Smooth muscle cell (in vitro differentiated cells): ENCODE data around the gene TSSC4. TPM values are rescaled to one million over a fixed set of nuclear protein-coding genes. Genes with fewer than 3 reads are reported as not detected.

ENCODE experiments used
- DNase-seq: peaks from one replicate; lab custom pipeline; 2025; ENCODE audit not compliant: unreplicated experiment; lab: John Stamatoyannopoulos, UW
- H2AFZ ChIP-seq: fragments of 200-600 bp; sonication (generic); 2 replicates; pipeline ENCODE4 v1.6.0; 2016; ENCODE audit warnings: antibody characterized with exemption, low read depth, mild to moderate bottlenecking
- H3F3A ChIP-seq: fragments of 200-600 bp; sonication (generic); 2 replicates; pipeline ENCODE4 v1.6.0; 2017; ENCODE audit warnings: antibody characterized with exemption, low read depth
- H3K27ac ChIP-seq: fragments of 200-600 bp; sonication (generic); 2 replicates; pipeline ENCODE4 v1.5.1; 2016; ENCODE audit warnings: low read depth, mild to moderate bottlenecking
- H3K27me3 ChIP-seq: fragments of 200-600 bp; sonication (generic); 2 replicates; pipeline ENCODE4 v1.6.1; 2016; ENCODE audit warnings: low read depth, mild to moderate bottlenecking
- H3K36me3 ChIP-seq: fragments of 200-600 bp; sonication (generic); 2 replicates; pipeline ENCODE4 v1.5.1; 2016; ENCODE audit warnings: low read depth
- H3K4me1 ChIP-seq: fragments of 200-600 bp; sonication (generic); 2 replicates; pipeline ENCODE4 v1.5.1; 2016; ENCODE audit warnings: low read depth
- H3K4me2 ChIP-seq: fragments of 200-600 bp; sonication (generic); 2 replicates; pipeline ENCODE4 v1.6.0; 2016; ENCODE audit warnings: mild to moderate bottlenecking
- H3K4me3 ChIP-seq: fragments of 200-600 bp; sonication (generic); 2 replicates; pipeline ENCODE4 v1.5.1; 2016; ENCODE audit warnings: mild to moderate bottlenecking
- H3K79me2 ChIP-seq: fragments of 200-600 bp; sonication (generic); 2 replicates; pipeline ENCODE4 v1.6.0; 2016; ENCODE audit warnings: low read depth, mild to moderate bottlenecking
- H3K9ac ChIP-seq: fragments of 200-600 bp; sonication (generic); 2 replicates; pipeline ENCODE4 v1.6.0; 2016; ENCODE audit warnings: low read depth
- H3K9me3 ChIP-seq: fragments of 200-600 bp; sonication (generic); replicated peaks from 2 replicates; pipeline ENCODE4 v1.5.1; 2016; ENCODE audit warnings: low read depth
- H4K20me1 ChIP-seq: fragments of 200-600 bp; sonication (generic); 2 replicates; pipeline ENCODE4 v1.6.0; 2016; ENCODE audit warnings: low read depth
- CTCF ChIP-seq: fragments of 200-600 bp; sonication (generic); IDR thresholded peaks from 2 replicates; pipeline ENCODE4 v1.5.1; 2017; ENCODE audit warnings: borderline replicate concordance, mild to moderate bottlenecking, antibody characterized with exemption; ENCODE audit not compliant: insufficient read depth, poor library complexity, severe bottlenecking
- WGBS: methylation state at CpG from one replicate; pipeline ENCODE4 v1.1.7; 2016; ENCODE audit warnings: low lambda C conversion rate; 5-methylcytosine and 5-hydroxymethylcytosine counted together
- polyA plus RNA-seq: library from polyadenylated mRNA; unstranded; fragments of >200 nt; fragmentation: Nextera tagmentation; extraction: Ambion mirVana; gene quantifications from 2 replicates; pipeline ENCODE4 v1.2.1, GENCODE V29; 2016
- total RNA-seq: library from RNA; depleted of rRNA; stranded (reverse); fragments of >200 nt; gene quantifications from 2 replicates; pipeline ENCODE4 v1.2.3, GENCODE V29; 2014

The TSSC4 gene
- total and polyA plus RNA-seq, 2 experiments from 2014 or later, result 32.5 to 82.3 TPM

- no peak for TF ChIP-seq CTCF
- no peak for DNase-seq
- Histone ChIP-seq H3K27ac (no peak overlapping the region), H3K79me2 (peaks cover 23% of the 10 kb centered on the region), H3K4me3 (no peak overlapping the region), H4K20me1 (peaks cover 26% of the 10 kb centered on the region), H3K36me3 (no peaks in the 10 kb centered on the region), H2AFZ (no peak overlapping the region), H3K4me2 (no peak overlapping the region), H3K4me1 (peaks cover 5% of the 10 kb centered on the region), H3K9me3 (no peaks in the 10 kb centered on the region), H3K9ac (no peak overlapping the region), H3K27me3 (no peaks in the 10 kb centered on the region), H3F3A (no peaks in the 10 kb centered on the region)
- 95% methylated on average over 14 of the region's 15 CpGs for WGBS
These were observed 25.9 kb upstream of the TSSC4 start for GRCh38 chr11:2374456-2375201.

- no peaks in the 10 kb centered on the region for H3K9me3 ChIP-seq
- peaks cover 34% of the 10 kb centered on the region for H4K20me1 ChIP-seq
- H3K27me3 ChIP-seq, result no peaks in the 10 kb centered on the region
- no peak for TF ChIP-seq CTCF
- DNase-seq, result no peak
- no peaks in the 10 kb centered on the region for H3K36me3 ChIP-seq
- peaks cover 5% of the 10 kb centered on the region for H3K4me1 ChIP-seq
- H3K27ac ChIP-seq, result no peak overlapping the region
- 58% methylated on average over 6 of the region's 6 CpGs for WGBS
- H3K9ac ChIP-seq, result no peak overlapping the region
- no peaks in the 10 kb centered on the region for H3F3A ChIP-seq
- no peak overlapping the region for H3K4me2 ChIP-seq
- peaks cover 31% of the 10 kb centered on the region for H3K79me2 ChIP-seq
- H2AFZ ChIP-seq, result no peak overlapping the region
- H3K4me3 ChIP-seq, result no peak overlapping the region
These were observed 25.2 kb upstream of the TSSC4 start for GRCh38 chr11:2375341-2375853.

- peaks cover 41% of the 10 kb centered on the region for H4K20me1 ChIP-seq
- H3K9ac ChIP-seq, result no peak overlapping the region
- no peak for DNase-seq
- H3K79me2 ChIP-seq, result peaks cover 37% of the 10 kb centered on the region
- H3K27me3 ChIP-seq, result no peaks in the 10 kb centered on the region
- H3K4me2 ChIP-seq, result no peak overlapping the region
- H3K4me1 ChIP-seq, result peaks cover 5% of the 10 kb centered on the region
- no peak overlapping the region for H2AFZ ChIP-seq
- WGBS, result 96% methylated on average over 16 of the region's 16 CpGs
- H3K27ac ChIP-seq, result no peak overlapping the region
- no peaks in the 10 kb centered on the region for H3F3A ChIP-seq
- no peaks in the 10 kb centered on the region for H3K9me3 ChIP-seq
- H3K36me3 ChIP-seq, result no peaks in the 10 kb centered on the region
- H3K4me3 ChIP-seq, result no peak overlapping the region
- no peak for TF ChIP-seq CTCF
These were observed 24.5 kb upstream of the TSSC4 start for GRCh38 chr11:2375964-2376551.
